Esophagus muscularis mucosa (tissue), 3 donors: ENCODE data around the gene SMTNL1.

Experiments
- CTCF ChIP-seq, 3 experiments: fragments of 200-600 bp in 2 of 3; fragments of 450-650 bp in 1 of 3; sonication (generic) in 2 of 3; IDR thresholded peaks; one replicate each; pipeline ENCODE4 v1.5.1; 2017 to 2019; ENCODE audit warnings: antibody characterized with exemption in 3 of 3, mild to moderate bottlenecking in 2 of 3, moderate library complexity in 1 of 3
- POLR2A ChIP-seq: fragments of 450-650 bp; IDR thresholded peaks from one replicate; pipeline ENCODE4 v1.6.1; 2017; ENCODE audit warnings: antibody characterized with exemption, moderate library complexity, mild to moderate bottlenecking, low read depth

GRCh38 chr11:57562596-57562995 lies 25.2 kb downstream of the SMTNL1 start:
- TF ChIP-seq POLR2A (no peak), CTCF (IDR thresholded peaks at IDR 0.05) (no peak)
